WTC11 (cell line): ENCODE measurements around the gene GGA1. TPM values are rescaled to one million over a fixed set of nuclear protein-coding genes. Genes with fewer than 3 reads are reported as not detected.

ENCODE experiments used
- ATAC-seq: fragments of 200-7000 bp; cut with Tn5 transposase; 2 replicates; pipeline ENCODE4 v1.10.0; 2021; ENCODE audit warnings: mild to moderate bottlenecking, moderate library complexity
- CTCF ChIA-PET: fragments of 300-600 bp; sonication (Branson Sonifier 250); formaldehyde crosslinking; loops from one replicate; lab custom pipeline; 2021; ENCODE audit warnings: antibody characterized with exemption; lab: Charles Lee
- POLR2A ChIA-PET: fragments of 350-600 bp; sonication (Branson Sonifier 250); formaldehyde crosslinking; loops from one replicate; lab custom pipeline; 2021; ENCODE audit warnings: antibody characterized with exemption; lab: Charles Lee
- DNase-seq: peaks from one replicate; pipeline ENCODE4 v3.0.0; 2021; ENCODE audit warnings: low spot score
- H3K27ac Mint-ChIP-seq: 2 replicates; pipeline ENCODE4 v1.8.0; 2021; ENCODE audit warnings: mixed read lengths
- H3K27me3 Mint-ChIP-seq: 2 replicates; pipeline ENCODE4 v1.8.0; 2021; ENCODE audit warnings: low read depth, mild to moderate bottlenecking, moderate library complexity, mixed read lengths
- H3K36me3 Mint-ChIP-seq: 2 replicates; pipeline ENCODE4 v1.8.0; 2021; ENCODE audit warnings: mixed read lengths
- H3K4me1 Mint-ChIP-seq: 2 replicates; pipeline ENCODE4 v1.8.0; 2022; ENCODE audit warnings: mixed read lengths
- H3K4me3 Mint-ChIP-seq: 2 replicates; pipeline ENCODE4 v1.8.0; 2021; ENCODE audit warnings: mild to moderate bottlenecking, moderate library complexity, mixed read lengths
- H3K9me3 Mint-ChIP-seq: 2 replicates; pipeline ENCODE4 v1.8.0; 2021; ENCODE audit warnings: mixed read lengths
- FOXK1 ChIP-seq: sonication (generic); formaldehyde crosslinking; IDR thresholded peaks from 2 replicates; pipeline ENCODE4 v1.8.0; 2022; ENCODE audit warnings: mild to moderate bottlenecking, moderate library complexity, missing genetic modification reagents
- FOXP1 ChIP-seq: sonication (generic); formaldehyde crosslinking; IDR thresholded peaks from 2 replicates; pipeline ENCODE4 v1.8.0; 2022; ENCODE audit warnings: missing genetic modification reagents, mild to moderate bottlenecking, moderate library complexity, borderline replicate concordance
- GABPB1 ChIP-seq: sonication (generic); formaldehyde crosslinking; IDR thresholded peaks from 2 replicates; pipeline ENCODE4 v1.8.1; 2023; ENCODE audit warnings: mild to moderate bottlenecking, missing genetic modification reagents
- ZNF121 ChIP-seq: sonication (generic); formaldehyde crosslinking; IDR thresholded peaks from 2 replicates; pipeline ENCODE4 v1.8.0; 2023; ENCODE audit warnings: missing genetic modification reagents
- ZNF317 ChIP-seq: sonication (generic); formaldehyde crosslinking; IDR thresholded peaks from 2 replicates; pipeline ENCODE4 v1.8.1; 2023; ENCODE audit warnings: low read depth, mild to moderate bottlenecking, moderate library complexity, missing genetic modification reagents, borderline replicate concordance
- ZNF416 ChIP-seq: fragments of 250-450 bp; sonication (Bioruptor Pico); IDR thresholded peaks from 2 replicates; pipeline ENCODE4 v1.9.0; 2021; ENCODE audit warnings: mild to moderate bottlenecking, inconsistent platforms
- ZNF423 ChIP-seq: fragments of 250-450 bp; sonication (Bioruptor Pico); IDR thresholded peaks from 2 replicates; pipeline ENCODE4 v2.1.2; 2022; ENCODE audit warnings: mild to moderate bottlenecking, moderate library complexity
- total RNA-seq: library from RNA; stranded (reverse); gene quantifications from 3 replicates; pipeline ENCODE4 v1.2.3, GENCODE V29; 2021
- TF ChIP-seq, protein P1 (sequence below): sonication (generic); formaldehyde crosslinking; IDR thresholded peaks from 2 replicates; pipeline ENCODE4 v1.8.0; 2022; ENCODE audit warnings: mild to moderate bottlenecking, missing genetic modification reagents
- TF ChIP-seq, protein P2 (sequence below): fragments of 250-450 bp; sonication (Bioruptor Pico); IDR thresholded peaks from 2 replicates; pipeline ENCODE4 v1.9.0; 2021; ENCODE audit warnings: mild to moderate bottlenecking
- TF ChIP-seq, protein P3 (sequence below): sonication (generic); formaldehyde crosslinking; IDR thresholded peaks from 2 replicates; pipeline ENCODE4 v1.8.0; 2022; ENCODE audit warnings: mild to moderate bottlenecking, missing genetic modification reagents
- TF ChIP-seq, protein P4 (sequence below): fragments of 200-600 bp; IDR thresholded peaks from 2 replicates; pipeline ENCODE4 v1.8.0; 2022; ENCODE audit warnings: antibody characterized with exemption

GGA1 gene
- total RNA-seq, 1 experiment from 2014 or later, result 66.3 TPM

DNA sequence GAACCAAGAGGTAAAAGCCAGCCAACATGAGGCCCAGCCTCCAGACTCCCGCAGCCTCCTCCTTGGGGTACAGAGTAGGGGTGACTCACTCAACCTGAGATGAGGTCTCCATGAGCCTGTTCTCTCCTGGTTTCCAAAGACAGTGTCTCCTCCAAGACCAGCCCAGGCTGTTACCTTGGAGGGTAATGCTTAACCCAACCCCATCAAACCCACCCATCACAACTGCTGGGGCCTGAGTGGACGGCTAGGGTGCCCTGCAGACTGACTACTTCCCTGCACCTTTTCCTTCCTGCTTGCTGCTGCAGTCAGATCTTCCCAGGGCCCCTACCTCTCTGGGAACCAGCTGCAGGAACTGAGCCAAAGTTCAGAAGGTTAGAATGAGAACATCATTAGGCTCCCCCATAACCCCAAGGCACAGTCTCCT lies 72.4 kb downstream of the GGA1 start:
- Mint-ChIP-seq H3K27me3 (peaks cover 12% of the 10 kb centered on the region), H3K9me3 (no peaks in the 10 kb centered on the region), H3K4me1 (peaks cover 10% of the 10 kb centered on the region), H3K4me3 (no peak overlapping the region), H3K27ac (no peak overlapping the region), H3K36me3 (no peaks in the 10 kb centered on the region)
- ATAC-seq, result no peak
- ChIA-PET POLR2A (interaction anchor here (0.5 to 1.4 kb wide), 4 partner anchors 13 to 224 kb away, joined by 3 to 7 read pairs (median 4); partner anchors contain the start of gene PDXP), CTCF (interaction anchor here (0.6 to 4.0 kb wide), 19 partner anchors 9 to 163 kb away, joined by 3 to 85 read pairs (median 7); partner anchors contain the start of genes ANKRD54, GCAT, GGA1 and PDXP)
- no peak for DNase-seq
- TF ChIP-seq, protein P1, sequence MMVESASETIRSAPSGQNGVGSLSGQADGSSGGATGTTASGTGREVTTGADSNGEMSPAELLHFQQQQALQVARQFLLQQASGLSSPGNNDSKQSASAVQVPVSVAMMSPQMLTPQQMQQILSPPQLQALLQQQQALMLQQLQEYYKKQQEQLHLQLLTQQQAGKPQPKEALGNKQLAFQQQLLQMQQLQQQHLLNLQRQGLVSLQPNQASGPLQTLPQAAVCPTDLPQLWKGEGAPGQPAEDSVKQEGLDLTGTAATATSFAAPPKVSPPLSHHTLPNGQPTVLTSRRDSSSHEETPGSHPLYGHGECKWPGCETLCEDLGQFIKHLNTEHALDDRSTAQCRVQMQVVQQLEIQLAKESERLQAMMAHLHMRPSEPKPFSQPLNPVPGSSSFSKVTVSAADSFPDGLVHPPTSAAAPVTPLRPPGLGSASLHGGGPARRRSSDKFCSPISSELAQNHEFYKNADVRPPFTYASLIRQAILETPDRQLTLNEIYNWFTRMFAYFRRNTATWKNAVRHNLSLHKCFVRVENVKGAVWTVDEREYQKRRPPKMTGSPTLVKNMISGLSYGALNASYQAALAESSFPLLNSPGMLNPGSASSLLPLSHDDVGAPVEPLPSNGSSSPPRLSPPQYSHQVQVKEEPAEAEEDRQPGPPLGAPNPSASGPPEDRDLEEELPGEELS (CRISPR knock-in tag), result no peak
- TF ChIP-seq, protein P2, sequence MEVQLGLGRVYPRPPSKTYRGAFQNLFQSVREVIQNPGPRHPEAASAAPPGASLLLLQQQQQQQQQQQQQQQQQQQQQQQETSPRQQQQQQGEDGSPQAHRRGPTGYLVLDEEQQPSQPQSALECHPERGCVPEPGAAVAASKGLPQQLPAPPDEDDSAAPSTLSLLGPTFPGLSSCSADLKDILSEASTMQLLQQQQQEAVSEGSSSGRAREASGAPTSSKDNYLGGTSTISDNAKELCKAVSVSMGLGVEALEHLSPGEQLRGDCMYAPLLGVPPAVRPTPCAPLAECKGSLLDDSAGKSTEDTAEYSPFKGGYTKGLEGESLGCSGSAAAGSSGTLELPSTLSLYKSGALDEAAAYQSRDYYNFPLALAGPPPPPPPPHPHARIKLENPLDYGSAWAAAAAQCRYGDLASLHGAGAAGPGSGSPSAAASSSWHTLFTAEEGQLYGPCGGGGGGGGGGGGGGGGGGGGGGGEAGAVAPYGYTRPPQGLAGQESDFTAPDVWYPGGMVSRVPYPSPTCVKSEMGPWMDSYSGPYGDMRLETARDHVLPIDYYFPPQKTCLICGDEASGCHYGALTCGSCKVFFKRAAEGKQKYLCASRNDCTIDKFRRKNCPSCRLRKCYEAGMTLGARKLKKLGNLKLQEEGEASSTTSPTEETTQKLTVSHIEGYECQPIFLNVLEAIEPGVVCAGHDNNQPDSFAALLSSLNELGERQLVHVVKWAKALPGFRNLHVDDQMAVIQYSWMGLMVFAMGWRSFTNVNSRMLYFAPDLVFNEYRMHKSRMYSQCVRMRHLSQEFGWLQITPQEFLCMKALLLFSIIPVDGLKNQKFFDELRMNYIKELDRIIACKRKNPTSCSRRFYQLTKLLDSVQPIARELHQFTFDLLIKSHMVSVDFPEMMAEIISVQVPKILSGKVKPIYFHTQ (CRISPR knock-in tag), result no peak
- no peak for TF ChIP-seq ZNF317 (CRISPR knock-in tag)

DNA sequence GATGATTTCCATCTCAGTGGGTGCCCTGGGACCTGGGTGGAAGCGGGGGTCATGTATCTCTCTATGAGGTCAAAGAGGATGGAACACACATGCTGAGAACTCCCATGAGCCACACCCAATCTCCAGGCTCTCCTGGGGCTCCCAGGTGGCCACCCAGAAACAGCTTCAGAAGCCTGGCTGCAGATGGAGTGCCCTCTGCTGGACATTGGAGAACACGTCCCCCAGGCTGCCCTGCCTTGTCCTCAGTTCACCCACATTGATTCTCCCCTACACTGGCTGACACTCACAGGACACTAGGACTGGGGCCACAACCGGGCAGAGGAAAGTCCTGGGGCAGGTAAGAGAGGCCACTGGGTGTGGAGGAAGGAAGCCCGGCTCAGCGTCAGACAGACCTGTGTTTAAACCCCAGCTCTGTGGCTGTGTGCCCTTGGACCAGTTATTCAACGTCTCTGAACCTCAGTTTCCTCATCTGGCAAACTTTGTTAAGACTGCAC lies 73.0 kb downstream of the GGA1 start:
- TF ChIP-seq, protein P3, sequence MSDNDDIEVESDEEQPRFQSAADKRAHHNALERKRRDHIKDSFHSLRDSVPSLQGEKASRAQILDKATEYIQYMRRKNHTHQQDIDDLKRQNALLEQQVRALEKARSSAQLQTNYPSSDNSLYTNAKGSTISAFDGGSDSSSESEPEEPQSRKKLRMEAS (CRISPR knock-in tag), result 0 out of 2 replicates have a peak, but pooled peaks have one; percentile 43
- TF ChIP-seq FOXP1 (CRISPR knock-in tag) (no peak), ZNF121 (CRISPR knock-in tag) (peak; percentile 34), GABPB1 (CRISPR knock-in tag) (no peak), ZNF416 (CRISPR knock-in tag) (no peak), FOXK1 (CRISPR knock-in tag) (0 out of 2 replicates have a peak, but pooled peaks have one; percentile 18), ZNF423 (CRISPR knock-in tag) (peak; percentile 75)
- TF ChIP-seq, protein P4, sequence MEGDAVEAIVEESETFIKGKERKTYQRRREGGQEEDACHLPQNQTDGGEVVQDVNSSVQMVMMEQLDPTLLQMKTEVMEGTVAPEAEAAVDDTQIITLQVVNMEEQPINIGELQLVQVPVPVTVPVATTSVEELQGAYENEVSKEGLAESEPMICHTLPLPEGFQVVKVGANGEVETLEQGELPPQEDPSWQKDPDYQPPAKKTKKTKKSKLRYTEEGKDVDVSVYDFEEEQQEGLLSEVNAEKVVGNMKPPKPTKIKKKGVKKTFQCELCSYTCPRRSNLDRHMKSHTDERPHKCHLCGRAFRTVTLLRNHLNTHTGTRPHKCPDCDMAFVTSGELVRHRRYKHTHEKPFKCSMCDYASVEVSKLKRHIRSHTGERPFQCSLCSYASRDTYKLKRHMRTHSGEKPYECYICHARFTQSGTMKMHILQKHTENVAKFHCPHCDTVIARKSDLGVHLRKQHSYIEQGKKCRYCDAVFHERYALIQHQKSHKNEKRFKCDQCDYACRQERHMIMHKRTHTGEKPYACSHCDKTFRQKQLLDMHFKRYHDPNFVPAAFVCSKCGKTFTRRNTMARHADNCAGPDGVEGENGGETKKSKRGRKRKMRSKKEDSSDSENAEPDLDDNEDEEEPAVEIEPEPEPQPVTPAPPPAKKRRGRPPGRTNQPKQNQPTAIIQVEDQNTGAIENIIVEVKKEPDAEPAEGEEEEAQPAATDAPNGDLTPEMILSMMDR, result peak; percentile 68
- Mint-ChIP-seq H3K9me3 (no peaks in the 10 kb centered on the region), H3K4me3 (no peak overlapping the region), H3K4me1 (peaks cover 8% of the 10 kb centered on the region), H3K36me3 (no peaks in the 10 kb centered on the region), H3K27me3 (peaks cover 8% of the 10 kb centered on the region), H3K27ac (no peak overlapping the region)
- DNase-seq (peak; percentile 84), ATAC-seq (peak; percentile 54)
- POLR2A ChIA-PET, result interaction anchor here (0.5 to 1.4 kb wide), 3 partner anchors 12 to 23 kb away, joined by 3 to 7 read pairs (median 3); partner anchors contain the start of gene PDXP
- CTCF ChIA-PET, result interaction anchor here (0.5 to 4.0 kb wide), 22 partner anchors 8 to 609 kb away, joined by 3 to 85 read pairs (median 6); partner anchors contain the start of genes ANKRD54, GCAT, GGA1 and PDXP

Other genes with a start within 250 kb of the GGA1 start
- 0.87 to 1.8 TPM (median 1.5 TPM) in 3 replicates for gene ELFN2, start 181.4 kb upstream of the GGA1 start, total RNA-seq
- gene MFNG, start 122.5 kb upstream of the GGA1 start, total RNA-seq, result 3.2 to 4.8 TPM (median 3.7 TPM) in 3 replicates
- 14.6 to 17.5 TPM (median 16.0 TPM) in 3 replicates for gene CARD10, start 89.4 kb upstream of the GGA1 start, total RNA-seq
- gene CDC42EP1, start 48.4 kb upstream of the GGA1 start, total RNA-seq, result 9.6 to 12.7 TPM (median 10.4 TPM) in 3 replicates
- gene LGALS2, start 28.7 kb upstream of the GGA1 start, total RNA-seq, result 0.33 TPM in 1 of 3 replicates, not detected in the others
- gene SH3BP1, start 30.8 kb downstream of the GGA1 start, total RNA-seq, result 35.4 to 39.4 TPM (median 36.6 TPM) in 3 replicates
- 36.1 to 42.5 TPM (median 42.3 TPM) in 3 replicates for gene PDXP, start 49.9 kb downstream of the GGA1 start, total RNA-seq
- gene LGALS1, start 66.8 kb downstream of the GGA1 start, total RNA-seq, result 17.3 to 23.5 TPM (median 19.2 TPM) in 3 replicates
- 20.3 to 24.9 TPM (median 22.0 TPM) in 3 replicates for gene NOL12, start 77.5 kb downstream of the GGA1 start, total RNA-seq
- 54.0 to 58.9 TPM (median 56.8 TPM) in 3 replicates for gene TRIOBP, start 88.2 kb downstream of the GGA1 start, total RNA-seq
- 33.0 to 36.4 TPM (median 36.3 TPM) in 3 replicates for gene GCAT, start 199.1 kb downstream of the GGA1 start, total RNA-seq
- 0.69 to 0.89 TPM (median 0.79 TPM) in 3 replicates for gene GALR3, start 214.5 kb downstream of the GGA1 start, total RNA-seq
- gene ANKRD54, start 235.5 kb downstream of the GGA1 start, total RNA-seq, result 17.1 to 19.1 TPM (median 17.9 TPM) in 3 replicates
- gene EIF3L, start 240.6 kb downstream of the GGA1 start, total RNA-seq, result 611 to 645 TPM (median 645 TPM) in 3 replicates